AG20443 (cell line): ENCODE measurements around the gene PNMA6E.

Experiments used
- DNase-seq: peaks from one replicate; pipeline ENCODE4 v3.0.0; 2012; ENCODE audit warnings: low spot score, mixed read lengths

PNMA6E gene

GRCh38 chrX:153349952-153350351 is 51.2 kb downstream of the PNMA6E start:
- DNase-seq = no peak

- no peak for DNase-seq
Observed at GRCh38 chrX:153348421-153348820, 52.7 kb downstream of the PNMA6E start.

GRCh38 chrX:153347530-153347929 is 53.6 kb downstream of the PNMA6E start:
- no peak for DNase-seq
